GM19043 (cell line): ENCODE data around the gene DGAT2.

ENCODE experiments used
- ATAC-seq: cut with Tn5 transposase; IDR thresholded peaks from one replicate; pipeline ENCODE4 v1.9.1; 2021; ENCODE audit warnings: low read depth; ENCODE audit not compliant: unreplicated experiment

The DGAT2 gene

GRCh38 chr11:75777461-75778110 lies 9.0 kb downstream of the DGAT2 start:
- ATAC-seq: no peak

GRCh38 chr11:75778962-75779361 lies 10.4 kb downstream of the DGAT2 start:
- no peak for ATAC-seq

GRCh38 chr11:75779960-75780359 lies 11.4 kb downstream of the DGAT2 start:
- no peak for ATAC-seq

- no peak for ATAC-seq
These were observed 12.3 kb downstream of the DGAT2 start for GRCh38 chr11:75780888-75781287.

GRCh38 chr11:75781296-75781695 lies 12.7 kb downstream of the DGAT2 start:
- ATAC-seq: no peak

GRCh38 chr11:75781831-75782230 lies 13.3 kb downstream of the DGAT2 start:
- no peak for ATAC-seq

- ATAC-seq: no peak
These were observed 14.1 kb downstream of the DGAT2 start for GRCh38 chr11:75782540-75783263.

GRCh38 chr11:75783416-75784084 lies 15.0 kb downstream of the DGAT2 start:
- no peak for ATAC-seq

GRCh38 chr11:75784085-75784478 lies 15.5 kb downstream of the DGAT2 start:
- no peak for ATAC-seq

- ATAC-seq: no peak
These were observed 15.9 kb downstream of the DGAT2 start for GRCh38 chr11:75784506-75784905.

GRCh38 chr11:75785187-75785586 lies 16.6 kb downstream of the DGAT2 start:
- no peak for ATAC-seq

GRCh38 chr11:75786101-75786736 lies 17.6 kb downstream of the DGAT2 start:
- peak; percentile 90 for ATAC-seq

GRCh38 chr11:75789521-75789920 lies 20.9 kb downstream of the DGAT2 start:
- no peak for ATAC-seq

GRCh38 chr11:75790986-75791385 lies 22.4 kb downstream of the DGAT2 start:
- no peak for ATAC-seq

- ATAC-seq: no peak
These were observed 23.7 kb downstream of the DGAT2 start for GRCh38 chr11:75792127-75792731.

- ATAC-seq: no peak
These were observed 24.6 kb downstream of the DGAT2 start for GRCh38 chr11:75792997-75793800.

- ATAC-seq: no peak
These were observed 25.4 kb downstream of the DGAT2 start for GRCh38 chr11:75793966-75794365.

GRCh38 chr11:75795276-75796090 lies 26.9 kb downstream of the DGAT2 start:
- no peak for ATAC-seq

GRCh38 chr11:75796091-75796435 lies 27.5 kb downstream of the DGAT2 start:
- no peak for ATAC-seq
